Duodenal mucosa (tissue), 2 donors: ENCODE measurements around the gene FOXJ3.

Source experiments
- H3K27ac ChIP-seq: one replicate; pipeline ENCODE4 v1.7.0; 2013; ENCODE audit warnings: low read depth, low read length
- H3K27me3 ChIP-seq, 2 donors: one replicate each; pipeline ENCODE4 v1.7.0; 2013; ENCODE audit warnings: low read length in 2 of 2, control low read depth in 1 of 2; ENCODE audit not compliant: insufficient read depth in 2 of 2, control insufficient read depth in 1 of 2
- H3K36me3 ChIP-seq, 2 donors: one replicate each; pipeline ENCODE4 v1.7.0; 2013; ENCODE audit warnings: low read length in 2 of 2, control low read depth in 1 of 2; ENCODE audit not compliant: insufficient read depth in 2 of 2, control insufficient read depth in 1 of 2
- H3K4me1 ChIP-seq, 2 donors: one replicate each; pipeline ENCODE4 v1.7.0; 2013; ENCODE audit warnings: low read length in 2 of 2, control low read depth in 1 of 2; ENCODE audit not compliant: insufficient read depth in 2 of 2, control insufficient read depth in 1 of 2
- H3K4me3 ChIP-seq, 2 donors: one replicate each; pipeline ENCODE4 v1.7.0; 2013; ENCODE audit warnings: low read length in 2 of 2, low read depth in 1 of 2
- H3K9ac ChIP-seq, 2 donors: one replicate each; pipeline ENCODE4 v1.7.0; 2013; ENCODE audit warnings: low read length in 2 of 2, low read depth in 1 of 2
- H3K9me3 ChIP-seq, 2 donors: one replicate each; pipeline ENCODE4 v1.7.0; 2013; ENCODE audit warnings: low read length in 2 of 2, control low read depth in 1 of 2; ENCODE audit not compliant: control insufficient read depth in 1 of 2

Gene FOXJ3

GRCh38 chr1:42335050-42335808, at the start of gene FOXJ3:
Gene FOXJ3 (minus strand): TSS chr1:42335235. CDS start chr1:42311093, 24,142 bp downstream.
- peaks cover 16 to 29% of the 10 kb centered on the region in 2 donors for H3K4me1 ChIP-seq
- H3K36me3 ChIP-seq: no peaks in the 10 kb centered on the region
- peak within 1 kb of the TSS; percentile 92 to 98 for H3K9ac ChIP-seq
- peak within 1 kb of the TSS; percentile 98 for H3K27ac ChIP-seq
- no peaks in the 10 kb centered on the region for H3K27me3 ChIP-seq
- H3K4me3 ChIP-seq: peak within 1 kb of the TSS; percentile 92 to 93
- no peaks in the 10 kb centered on the region for H3K9me3 ChIP-seq

GRCh38 chr1:42381280-42381673, 46.2 kb upstream of the FOXJ3 start:
- Histone ChIP-seq H3K9me3 (no peaks in the 10 kb centered on the region), H3K36me3 (no peaks in the 10 kb centered on the region), H3K27me3 (peaks cover 0 to 13% of the 10 kb centered on the region in 2 donors), H3K27ac (no peak overlapping the region), H3K4me3 (peak overlapping the region; percentile 61 to 77), H3K9ac (no peak overlapping the region), H3K4me1 (peaks cover 9% of the 10 kb centered on the region in 2 donors)

- Histone ChIP-seq H3K9ac (peak within 1 kb of the TSS in 1 of 2 donors; percentile 45), H3K27me3 (peaks cover 0 to 13% of the 10 kb centered on the region in 2 donors), H3K27ac (no peak within 1 kb of the TSS), H3K4me1 (peaks cover 9% of the 10 kb centered on the region in 2 donors), H3K9me3 (no peaks in the 10 kb centered on the region), H3K36me3 (no peaks in the 10 kb centered on the region), H3K4me3 (peak within 1 kb of the TSS; percentile 61 to 77)
Measured at GRCh38 chr1:42380586-42381279, 45.7 kb upstream of the FOXJ3 start, which contains the start of gene RIMKLA. Gene RIMKLA (plus strand): TSS chr1:42380792. CDS start chr1:42380935, 143 bp downstream.

- peaks cover 0 to 13% of the 10 kb centered on the region in 2 donors for H3K27me3 ChIP-seq
- no peaks in the 10 kb centered on the region for H3K9me3 ChIP-seq
- H3K9ac ChIP-seq: no peak overlapping the region
- H3K4me3 ChIP-seq: peak overlapping the region; percentile 33 to 62
- peaks cover 9% of the 10 kb centered on the region in 2 donors for H3K4me1 ChIP-seq
- H3K27ac ChIP-seq: no peak overlapping the region
- H3K36me3 ChIP-seq: no peaks in the 10 kb centered on the region
Measured at GRCh38 chr1:42379794-42380585, 45.0 kb upstream of the FOXJ3 start.

- peaks cover 0 to under 1% of the 10 kb centered on the region in 2 donors for H3K27me3 ChIP-seq
- H3K9ac ChIP-seq: no peak overlapping the region
- H3K27ac ChIP-seq: no peak overlapping the region
- H3K36me3 ChIP-seq: no peaks in the 10 kb centered on the region
- H3K4me3 ChIP-seq: no peak overlapping the region
- H3K4me1 ChIP-seq: peaks cover 2 to 16% of the 10 kb centered on the region in 2 donors
- H3K9me3 ChIP-seq: no peaks in the 10 kb centered on the region
Measured at GRCh38 chr1:42372796-42373195, 37.8 kb upstream of the FOXJ3 start.

GRCh38 chr1:42370876-42371549, 36.0 kb upstream of the FOXJ3 start:
- no peak overlapping the region for H3K9ac ChIP-seq
- peaks cover 5 to 19% of the 10 kb centered on the region in 2 donors for H3K4me1 ChIP-seq
- no peaks in the 10 kb centered on the region for H3K27me3 ChIP-seq
- no peak overlapping the region for H3K4me3 ChIP-seq
- no peaks in the 10 kb centered on the region for H3K9me3 ChIP-seq
- no peaks in the 10 kb centered on the region for H3K36me3 ChIP-seq
- no peak overlapping the region for H3K27ac ChIP-seq

- Histone ChIP-seq H3K4me1 (peaks cover 5 to 19% of the 10 kb centered on the region in 2 donors), H3K27ac (no peak overlapping the region), H3K9me3 (no peaks in the 10 kb centered on the region), H3K36me3 (no peaks in the 10 kb centered on the region), H3K9ac (no peak overlapping the region), H3K27me3 (no peaks in the 10 kb centered on the region), H3K4me3 (no peak overlapping the region)
Measured at GRCh38 chr1:42369471-42369870, 34.4 kb upstream of the FOXJ3 start.

- no peak overlapping the region for H3K4me3 ChIP-seq
- peaks cover 5 to 19% of the 10 kb centered on the region in 2 donors for H3K4me1 ChIP-seq
- H3K9ac ChIP-seq: no peak overlapping the region
- no peaks in the 10 kb centered on the region for H3K27me3 ChIP-seq
- no peaks in the 10 kb centered on the region for H3K9me3 ChIP-seq
- H3K27ac ChIP-seq: peak overlapping the region; percentile 6
- no peaks in the 10 kb centered on the region for H3K36me3 ChIP-seq
Measured at GRCh38 chr1:42368096-42368795, 33.2 kb upstream of the FOXJ3 start.

- Histone ChIP-seq H3K27ac (no peak overlapping the region), H3K4me3 (no peak overlapping the region), H3K9me3 (no peaks in the 10 kb centered on the region), H3K27me3 (no peaks in the 10 kb centered on the region), H3K36me3 (no peaks in the 10 kb centered on the region), H3K9ac (no peak overlapping the region), H3K4me1 (peaks cover 5 to 14% of the 10 kb centered on the region in 2 donors)
Measured at GRCh38 chr1:42365118-42365517, 30.1 kb upstream of the FOXJ3 start.
